ENCODE data around the gene POLR2L.
A peak's percentile ranks its signal among the peaks of the same experiment; 100 is the strongest.

Gene POLR2L

DNA sequence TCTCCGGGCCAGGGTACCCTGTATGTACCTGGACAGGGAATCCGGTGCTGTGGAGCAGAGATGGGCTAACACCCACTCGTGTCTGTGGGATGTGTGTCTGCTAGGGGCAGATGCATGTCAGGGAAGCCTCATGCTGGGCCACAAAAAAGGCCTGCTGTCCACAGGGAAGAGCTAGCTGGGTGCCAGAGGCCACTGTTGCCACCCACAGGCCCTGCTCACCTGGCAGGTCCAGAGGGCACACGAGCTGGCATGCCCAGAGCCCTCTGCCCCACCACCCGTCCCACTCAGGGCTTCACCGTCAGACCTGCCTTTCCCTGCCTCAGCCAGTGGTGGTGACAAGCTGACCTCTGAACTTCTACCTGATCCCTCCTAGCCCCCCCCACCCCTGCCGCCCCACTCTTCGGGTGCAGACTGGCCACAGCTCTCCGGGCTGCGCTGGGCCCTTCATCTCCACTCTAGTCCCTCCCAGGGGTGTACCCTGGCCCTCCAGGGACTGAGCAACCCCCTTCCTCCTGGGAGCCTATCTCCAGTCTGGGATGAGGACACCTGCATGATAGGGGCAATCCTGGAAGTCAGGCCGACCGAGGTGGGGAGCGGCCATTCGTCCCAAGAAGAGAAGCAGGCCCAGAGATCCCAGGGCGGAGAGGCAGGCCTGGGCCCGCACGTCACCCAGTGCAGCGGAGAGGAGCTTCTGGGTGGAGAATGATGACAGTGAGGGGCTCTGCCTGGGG is 45.6 kb downstream of the POLR2L start:
- Histone ChIP-seq H3K9ac (ENCODE audit: low read depth, low read length) (peak overlapping the region; percentile 24), H3K27me3 (ENCODE audit: control insufficient read depth, insufficient read depth, low read length) (no peaks in the 10 kb centered on the region), H3K36me3 (ENCODE audit: control insufficient read depth, insufficient read depth, low read length) (peaks cover 42% of the 10 kb centered on the region), H3K9me3 (ENCODE audit: control insufficient read depth, insufficient read depth, low read length) (no peaks in the 10 kb centered on the region), H3K4me1 (ENCODE audit: control insufficient read depth, insufficient read depth, low read length) (peaks cover 4% of the 10 kb centered on the region), H3K4me3 (ENCODE audit: low read depth, low read length) (peak overlapping the region; percentile 74)

DNA sequence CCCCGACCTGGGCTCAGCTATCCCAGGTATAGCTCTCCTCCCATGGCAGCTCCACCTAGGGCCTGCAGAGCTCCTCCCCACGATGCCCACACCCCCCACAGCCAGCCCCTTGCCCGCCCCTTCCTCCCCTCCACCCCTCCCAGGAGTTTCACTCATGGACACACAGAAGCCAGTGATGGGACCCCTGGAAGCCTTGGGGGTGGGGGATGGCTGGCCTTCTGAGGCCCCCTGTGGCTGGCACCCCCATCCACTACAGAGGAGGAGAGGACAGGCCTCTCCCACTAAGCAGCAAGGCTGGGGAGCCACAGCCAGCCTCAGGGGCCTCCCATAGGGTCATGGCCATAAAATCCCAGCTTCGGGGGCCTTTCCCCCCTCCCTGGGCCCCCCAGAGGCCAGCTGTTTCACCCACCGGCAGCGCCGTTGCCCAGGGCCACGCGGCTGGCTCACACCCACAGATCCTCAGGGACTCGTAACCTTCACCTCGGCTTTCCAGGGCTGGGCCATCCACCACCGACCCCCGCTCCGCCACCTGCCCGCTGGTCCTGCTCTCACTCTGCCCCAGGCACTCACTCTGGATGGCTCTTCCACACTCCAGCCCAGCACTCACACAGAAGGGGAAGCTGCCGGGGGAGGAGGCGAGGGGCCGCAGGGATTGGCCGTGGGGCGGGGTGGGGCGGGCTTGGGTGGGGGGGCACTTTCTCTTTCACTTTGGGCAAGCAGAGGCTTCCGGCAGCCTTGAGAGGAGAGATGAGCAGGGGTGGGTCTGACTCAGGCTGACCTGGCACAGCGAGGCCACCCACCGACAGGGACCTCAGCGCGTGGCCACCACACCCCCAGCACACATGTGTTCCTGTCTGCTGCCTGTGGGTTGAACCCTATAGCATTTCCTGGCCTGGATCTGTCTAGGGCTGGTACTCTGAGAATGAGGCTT is 46.4 kb downstream of the POLR2L start:
- H3K9ac ChIP-seq (ENCODE audit: low read depth, low read length) = peak overlapping the region; percentile 24
- H3K36me3 ChIP-seq (ENCODE audit: control insufficient read depth, insufficient read depth, low read length) = peaks cover 43% of the 10 kb centered on the region

DNA sequence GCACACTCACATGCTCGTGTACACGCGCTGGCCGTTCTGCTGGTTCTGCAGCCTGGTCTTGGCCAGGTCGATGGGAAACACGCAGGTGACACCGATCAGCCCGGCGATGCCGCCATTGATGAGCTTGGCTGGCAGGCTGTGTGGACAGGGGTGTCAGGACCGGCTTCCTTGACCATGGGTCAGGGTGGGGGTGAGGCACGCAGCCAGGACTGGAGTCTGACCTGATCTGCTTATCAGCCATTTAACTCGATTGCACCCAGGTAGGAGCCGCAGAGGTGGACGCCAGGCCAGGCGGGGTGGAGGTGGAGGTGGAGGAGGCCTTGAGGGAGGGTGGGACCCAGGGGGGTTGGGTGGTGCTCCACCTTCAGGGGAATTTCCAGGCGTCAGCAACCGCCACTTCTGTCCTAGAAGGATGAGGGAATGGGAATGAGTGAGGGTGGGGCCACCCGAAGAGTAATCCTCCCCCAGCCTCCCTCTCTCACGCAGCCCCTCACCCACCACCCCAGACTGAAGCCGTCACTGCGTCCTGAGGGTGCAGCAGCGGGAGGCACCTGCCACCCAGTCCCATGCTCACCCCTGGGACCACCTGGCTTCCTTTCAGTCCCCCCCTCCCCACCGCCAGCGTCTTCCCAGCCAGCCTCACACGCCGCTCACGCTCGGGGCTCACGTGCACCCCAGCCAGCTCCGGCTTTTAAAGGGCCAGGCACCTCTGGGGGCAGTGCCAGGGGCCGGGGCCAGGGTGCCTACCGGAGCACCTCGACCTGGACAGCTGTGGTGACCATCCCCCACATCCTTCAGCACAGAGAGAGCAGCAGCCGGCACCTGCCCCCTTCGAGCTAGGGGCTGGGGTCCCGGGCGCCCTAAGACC is 47.3 kb downstream of the POLR2L start:
- Histone ChIP-seq H3K9me3 (ENCODE audit: control insufficient read depth, insufficient read depth, low read length) (no peaks in the 10 kb centered on the region), H3K9ac (ENCODE audit: low read depth, low read length) (no peak overlapping the region), H3K27me3 (ENCODE audit: control insufficient read depth, insufficient read depth, low read length) (no peaks in the 10 kb centered on the region), H3K4me3 (ENCODE audit: low read depth, low read length) (no peak overlapping the region), H3K4me1 (ENCODE audit: control insufficient read depth, insufficient read depth, low read length) (peaks cover 6% of the 10 kb centered on the region), H3K36me3 (ENCODE audit: control insufficient read depth, insufficient read depth, low read length) (peaks cover 41% of the 10 kb centered on the region)

More for the DNA sequence above, 46.4 kb downstream of the POLR2L start:
- Histone ChIP-seq H3K4me1 (ENCODE audit: control insufficient read depth, insufficient read depth, low read length) (peaks cover 6% of the 10 kb centered on the region), H3K4me3 (ENCODE audit: low read depth, low read length) (peak overlapping the region; percentile 74), H3K27me3 (ENCODE audit: control insufficient read depth, insufficient read depth, low read length) (no peaks in the 10 kb centered on the region), H3K9me3 (ENCODE audit: control insufficient read depth, insufficient read depth, low read length) (no peaks in the 10 kb centered on the region)

DNA sequence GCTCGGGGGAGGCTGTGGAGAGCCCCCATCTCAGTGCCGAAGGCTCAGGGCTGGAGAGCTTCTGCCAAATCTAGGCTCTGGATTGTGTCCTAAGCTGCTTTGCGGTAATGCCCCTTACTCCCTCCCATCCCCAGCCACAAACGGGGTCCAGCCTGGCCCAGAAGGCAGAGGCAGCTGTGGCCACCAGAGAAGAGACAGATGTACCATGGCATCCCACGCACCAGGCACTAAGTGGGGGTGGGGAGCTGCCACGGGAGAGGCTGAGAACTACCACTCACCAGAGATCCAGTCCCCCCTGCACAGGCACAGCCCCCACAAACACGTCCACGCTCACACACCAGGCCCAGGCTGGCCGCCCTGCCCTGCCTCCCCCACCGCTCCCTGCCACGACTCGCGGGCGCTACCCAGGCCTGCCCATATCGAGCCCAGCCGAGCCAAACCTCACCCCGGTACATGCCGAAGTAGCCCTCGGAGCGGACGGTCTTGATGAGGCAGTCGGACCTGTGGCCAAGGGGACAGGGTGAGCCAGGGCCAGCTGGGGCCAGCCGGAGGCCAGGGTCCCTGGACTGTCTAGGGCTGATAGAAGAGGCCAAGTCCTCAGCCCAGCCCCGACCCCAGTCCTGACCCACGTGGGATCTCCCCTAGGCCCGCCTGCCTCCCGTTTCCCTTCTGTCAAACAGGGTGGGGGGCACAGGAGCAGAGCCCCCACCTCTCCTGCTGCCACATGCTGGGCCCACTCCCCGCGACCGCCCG is 48.1 kb downstream of the POLR2L start:
- no peak overlapping the region for H3K4me3 ChIP-seq (ENCODE audit: low read depth, low read length)
- H3K36me3 ChIP-seq (ENCODE audit: control insufficient read depth, insufficient read depth, low read length) = peaks cover 34% of the 10 kb centered on the region
- H3K9ac ChIP-seq (ENCODE audit: low read depth, low read length) = no peak overlapping the region
- peaks cover 6% of the 10 kb centered on the region for H3K4me1 ChIP-seq (ENCODE audit: control insufficient read depth, insufficient read depth, low read length)
- no peaks in the 10 kb centered on the region for H3K27me3 ChIP-seq (ENCODE audit: control insufficient read depth, insufficient read depth, low read length)
- no peaks in the 10 kb centered on the region for H3K9me3 ChIP-seq (ENCODE audit: control insufficient read depth, insufficient read depth, low read length)

DNA sequence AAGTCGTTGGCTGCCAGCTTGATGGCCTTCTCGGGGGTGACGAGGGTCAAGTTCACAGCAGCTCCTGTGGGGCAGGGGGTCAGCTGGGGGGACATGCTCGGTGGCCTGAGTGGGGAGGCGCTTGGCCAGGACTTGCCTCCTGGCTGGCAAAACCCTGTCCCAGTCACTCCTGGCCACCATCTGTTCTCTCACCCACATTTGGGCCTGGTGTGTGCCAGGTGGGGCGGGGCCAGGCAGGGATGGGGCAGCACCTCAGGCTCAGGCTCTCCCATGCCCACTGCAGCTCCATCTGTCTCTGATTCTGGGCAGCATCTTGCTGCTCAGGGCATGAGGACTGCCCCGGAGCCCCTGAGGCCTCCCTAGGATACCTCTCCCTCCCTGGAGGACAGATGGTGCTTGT is 48.8 kb downstream of the POLR2L start:
- H3K9me3 ChIP-seq (ENCODE audit: control insufficient read depth, insufficient read depth, low read length) = no peaks in the 10 kb centered on the region
- H3K36me3 ChIP-seq (ENCODE audit: control insufficient read depth, insufficient read depth, low read length) = peaks cover 33% of the 10 kb centered on the region
- H3K4me3 ChIP-seq (ENCODE audit: low read depth, low read length) = no peak overlapping the region
- no peak overlapping the region for H3K9ac ChIP-seq (ENCODE audit: low read depth, low read length)
- no peaks in the 10 kb centered on the region for H3K27me3 ChIP-seq (ENCODE audit: control insufficient read depth, insufficient read depth, low read length)
- H3K4me1 ChIP-seq (ENCODE audit: control insufficient read depth, insufficient read depth, low read length) = peaks cover 6% of the 10 kb centered on the region

DNA sequence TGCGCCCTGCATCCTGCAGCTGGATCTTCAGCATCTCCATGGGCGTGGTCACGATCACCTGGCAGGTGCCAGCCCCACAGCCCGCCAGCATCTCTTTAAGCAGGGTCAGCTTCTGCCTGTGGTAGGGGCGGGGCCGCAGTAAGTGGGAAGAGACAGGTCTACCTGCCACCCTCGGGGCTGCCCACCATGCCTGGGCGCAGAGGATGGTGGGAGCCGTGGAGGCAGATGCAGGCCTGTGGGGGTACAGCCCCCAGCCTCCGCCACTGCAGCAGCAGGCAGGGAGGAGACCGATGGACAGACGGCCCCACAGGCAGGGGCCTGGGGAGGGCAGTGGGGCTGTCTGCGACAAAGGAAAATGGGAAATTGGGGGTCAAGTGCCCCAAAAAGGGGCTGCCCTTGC is 49.5 kb downstream of the POLR2L start:
- no peak overlapping the region for H3K9ac ChIP-seq (ENCODE audit: low read depth, low read length)
- no peaks in the 10 kb centered on the region for H3K9me3 ChIP-seq (ENCODE audit: control insufficient read depth, insufficient read depth, low read length)
- H3K27me3 ChIP-seq (ENCODE audit: control insufficient read depth, insufficient read depth, low read length) = no peaks in the 10 kb centered on the region
- H3K4me3 ChIP-seq (ENCODE audit: low read depth, low read length) = no peak overlapping the region
- peaks cover 33% of the 10 kb centered on the region for H3K36me3 ChIP-seq (ENCODE audit: control insufficient read depth, insufficient read depth, low read length)
- peaks cover 6% of the 10 kb centered on the region for H3K4me1 ChIP-seq (ENCODE audit: control insufficient read depth, insufficient read depth, low read length)

DNA sequence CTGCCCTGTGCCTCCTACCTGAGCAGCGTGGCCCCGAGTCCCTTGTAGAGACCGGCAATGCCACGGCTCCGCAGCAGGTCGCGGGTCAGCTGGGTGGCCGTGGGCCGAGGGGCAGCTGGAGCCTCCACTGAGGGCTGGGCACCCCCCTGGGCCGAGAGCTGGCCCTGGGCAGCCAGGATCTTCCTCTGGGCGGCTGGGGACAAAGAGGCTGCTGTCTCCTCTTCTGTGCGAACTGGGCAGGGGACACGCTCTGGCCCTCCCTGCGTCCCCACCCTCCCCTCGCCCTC is 49.9 kb downstream of the POLR2L start:
- Histone ChIP-seq H3K36me3 (ENCODE audit: control insufficient read depth, insufficient read depth, low read length) (peaks cover 33% of the 10 kb centered on the region), H3K4me1 (ENCODE audit: control insufficient read depth, insufficient read depth, low read length) (peaks cover 6% of the 10 kb centered on the region)

DNA sequence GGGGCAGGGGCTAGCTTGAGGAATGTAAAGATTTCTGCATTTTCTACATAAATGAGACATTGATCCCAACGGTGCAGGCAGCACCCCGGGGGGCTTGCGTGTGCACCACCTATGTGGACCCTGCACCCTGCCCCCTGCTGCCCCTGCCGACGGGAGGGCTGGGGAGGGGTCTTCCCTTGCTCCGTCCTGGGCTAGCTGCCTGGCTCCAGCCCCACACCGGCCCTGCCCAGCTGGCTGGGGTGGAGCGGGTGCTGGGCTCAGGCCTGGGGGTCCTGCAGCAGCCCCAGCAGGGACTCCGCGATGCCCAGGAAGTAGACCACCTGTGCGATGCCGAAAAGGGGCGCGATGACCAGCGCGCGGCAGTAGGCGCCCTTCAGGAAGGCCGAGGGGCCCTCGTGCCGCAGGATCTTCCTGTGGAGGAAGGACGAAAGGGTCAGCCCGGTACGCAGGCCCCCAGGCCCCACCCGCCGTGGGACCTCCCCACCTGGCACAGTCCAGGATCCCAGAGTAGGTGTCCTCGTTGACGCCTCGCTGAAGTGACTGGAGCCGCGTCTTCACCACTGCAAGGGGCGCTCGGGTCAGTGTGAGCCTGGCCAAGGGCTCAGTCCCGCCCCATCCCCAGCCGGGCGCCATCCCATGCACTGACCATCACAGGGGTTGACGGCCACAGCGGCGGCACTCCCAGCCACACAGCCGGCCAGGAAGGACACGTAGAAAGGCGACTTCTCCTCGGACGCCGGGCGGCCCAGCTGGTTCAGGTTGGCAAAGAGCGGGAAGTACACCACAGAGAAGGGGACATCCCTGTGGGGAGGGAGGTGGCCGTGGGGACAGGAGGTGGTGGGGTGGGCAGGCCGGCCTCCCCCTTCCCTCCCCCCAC is 50.4 kb downstream of the POLR2L start:
- no peak overlapping the region for H3K4me3 ChIP-seq (ENCODE audit: low read depth, low read length)
- no peak overlapping the region for H3K9ac ChIP-seq (ENCODE audit: low read depth, low read length)
- H3K4me1 ChIP-seq (ENCODE audit: control insufficient read depth, insufficient read depth, low read length) = peaks cover 6% of the 10 kb centered on the region
- peaks cover 33% of the 10 kb centered on the region for H3K36me3 ChIP-seq (ENCODE audit: control insufficient read depth, insufficient read depth, low read length)
- no peaks in the 10 kb centered on the region for H3K9me3 ChIP-seq (ENCODE audit: control insufficient read depth, insufficient read depth, low read length)
- no peaks in the 10 kb centered on the region for H3K27me3 ChIP-seq (ENCODE audit: control insufficient read depth, insufficient read depth, low read length)

More for the DNA sequence above, 49.9 kb downstream of the POLR2L start:
- no peak overlapping the region for H3K4me3 ChIP-seq (ENCODE audit: low read depth, low read length)
- no peaks in the 10 kb centered on the region for H3K9me3 ChIP-seq (ENCODE audit: control insufficient read depth, insufficient read depth, low read length)
- H3K9ac ChIP-seq (ENCODE audit: low read depth, low read length) = no peak overlapping the region
- H3K27me3 ChIP-seq (ENCODE audit: control insufficient read depth, insufficient read depth, low read length) = no peaks in the 10 kb centered on the region

DNA sequence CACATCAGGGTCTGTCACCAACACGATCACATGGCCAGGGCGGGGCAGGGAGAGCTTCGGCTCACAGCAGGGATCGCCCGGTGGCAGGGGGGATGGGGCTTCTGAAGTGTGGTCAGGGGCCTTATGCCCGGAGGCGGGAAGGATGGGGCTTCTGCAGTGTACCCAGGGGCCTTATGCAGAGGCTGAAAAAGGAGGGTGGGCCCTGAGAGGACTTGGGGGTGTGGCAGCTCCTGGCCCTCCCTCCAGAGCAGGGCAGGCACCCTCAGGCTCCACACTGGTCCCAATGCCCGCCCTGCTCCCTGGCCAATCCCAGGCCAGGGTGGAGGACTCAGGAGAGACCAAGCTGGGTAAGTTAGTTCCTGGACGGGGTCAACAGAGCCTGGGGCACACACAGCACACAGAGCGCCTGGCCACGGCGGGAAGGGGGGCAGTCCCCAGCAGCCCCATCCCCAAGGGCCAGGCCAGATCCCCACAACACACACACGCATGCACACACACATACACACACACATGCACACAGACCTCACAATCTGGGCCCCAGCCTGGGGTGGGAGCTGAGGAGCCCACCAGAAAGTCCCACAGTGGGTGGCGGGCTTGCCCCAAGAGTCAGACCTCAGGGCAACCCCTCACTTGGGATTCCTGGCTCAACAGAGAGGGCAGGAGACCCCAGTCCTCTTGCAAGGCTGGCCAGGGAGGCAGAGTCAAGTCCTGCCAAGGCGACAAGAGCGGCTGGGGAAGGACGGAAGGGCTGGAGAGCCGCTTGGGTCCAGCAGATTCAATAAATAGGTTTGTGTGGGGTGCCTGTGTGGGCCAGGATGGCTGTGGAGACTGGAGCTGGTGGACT is 51.4 kb downstream of the POLR2L start:
- Histone ChIP-seq H3K4me1 (ENCODE audit: control insufficient read depth, insufficient read depth, low read length) (peaks cover 2% of the 10 kb centered on the region), H3K27me3 (ENCODE audit: control insufficient read depth, insufficient read depth, low read length) (no peaks in the 10 kb centered on the region), H3K4me3 (ENCODE audit: low read depth, low read length) (peak overlapping the region; percentile 18), H3K9ac (ENCODE audit: low read depth, low read length) (no peak overlapping the region), H3K36me3 (ENCODE audit: control insufficient read depth, insufficient read depth, low read length) (peaks cover 33% of the 10 kb centered on the region), H3K9me3 (ENCODE audit: control insufficient read depth, insufficient read depth, low read length) (no peaks in the 10 kb centered on the region)

DNA sequence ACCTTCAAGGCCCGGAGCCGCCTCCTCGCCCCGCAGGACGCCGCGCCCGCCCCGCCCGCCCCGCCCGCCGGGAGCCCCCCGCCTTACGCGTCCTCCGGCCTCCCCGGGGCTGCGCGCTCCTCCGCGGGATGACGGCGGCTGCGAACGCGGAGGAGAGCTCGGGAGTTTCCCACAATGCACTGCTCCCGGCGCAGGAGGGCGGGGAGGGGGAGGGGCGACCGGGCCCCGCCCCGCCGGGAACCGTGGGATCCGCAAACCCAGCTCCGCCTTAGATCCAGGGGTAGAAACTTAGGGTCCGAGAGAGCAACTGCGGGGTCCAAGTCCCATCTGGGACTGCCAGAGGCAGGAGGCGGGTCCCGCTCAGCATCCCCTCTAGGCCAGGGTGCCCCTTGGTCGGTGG is 52.4 kb downstream of the POLR2L start, which contains the start of gene CEND1:
CEND1 (minus strand) TSS at position 148 of the 400 bp plus-strand sequence. CDS start 1,514 bp downstream, outside the sequence.
- H3K9me3 ChIP-seq (ENCODE audit: control insufficient read depth, insufficient read depth, low read length) = no peaks in the 10 kb centered on the region
- no peaks in the 10 kb centered on the region for H3K27me3 ChIP-seq (ENCODE audit: control insufficient read depth, insufficient read depth, low read length)
- peak within 1 kb of the TSS; percentile 24 for H3K9ac ChIP-seq (ENCODE audit: low read depth, low read length)
- peak within 1 kb of the TSS; percentile 35 for H3K4me3 ChIP-seq (ENCODE audit: low read depth, low read length)
- peaks cover 33% of the 10 kb centered on the region for H3K36me3 ChIP-seq (ENCODE audit: control insufficient read depth, insufficient read depth, low read length)
- H3K4me1 ChIP-seq (ENCODE audit: control insufficient read depth, insufficient read depth, low read length) = peaks cover 2% of the 10 kb centered on the region

Measured in iPS-15b (cell line).